ENCODE results near the gene CREB3L2. TPM values are rescaled to one million over a fixed set of nuclear protein-coding genes. Genes with fewer than 3 reads are reported as not detected.

CREB3L2 gene
- total RNA-seq, 1 donor from 2014 or later: 29.5 TPM

GRCh38 chr7:137877027-137877675 is 124.7 kb downstream of the CREB3L2 start:
- no peak for DNase-seq (ENCODE audit: low read depth in 2 of 2)

GRCh38 chr7:137875746-137876145 is 126.1 kb downstream of the CREB3L2 start:
- DNase-seq (ENCODE audit: low read depth in 2 of 2): no peak

GRCh38 chr7:137873979-137874777 is 127.7 kb downstream of the CREB3L2 start:
- peak in 1 of 2 donors; percentile 73 for DNase-seq (ENCODE audit: low read depth in 2 of 2)

- peak in 1 of 2 donors; percentile 11 for DNase-seq (ENCODE audit: low read depth in 2 of 2)
Observed at GRCh38 chr7:137873524-137873923, 128.4 kb downstream of the CREB3L2 start.

- DNase-seq (ENCODE audit: low read depth in 2 of 2): no peak
Observed at GRCh38 chr7:137871170-137871915, 130.5 kb downstream of the CREB3L2 start.

- DNase-seq (ENCODE audit: low read depth in 2 of 2): no peak
Observed at GRCh38 chr7:137870684-137871083, 131.2 kb downstream of the CREB3L2 start.

- DNase-seq (ENCODE audit: low read depth in 2 of 2): no peak
Observed at GRCh38 chr7:137870078-137870477, 131.8 kb downstream of the CREB3L2 start.

- no peak for DNase-seq (ENCODE audit: low read depth in 2 of 2)
Observed at GRCh38 chr7:137869260-137869659, 132.6 kb downstream of the CREB3L2 start.

- DNase-seq (ENCODE audit: low read depth in 2 of 2): no peak
Observed at GRCh38 chr7:137867289-137867688, 134.6 kb downstream of the CREB3L2 start.

GRCh38 chr7:137865764-137866163 is 136.1 kb downstream of the CREB3L2 start:
- DNase-seq (ENCODE audit: low read depth in 2 of 2): no peak

- no peak for DNase-seq (ENCODE audit: low read depth in 2 of 2)
Observed at GRCh38 chr7:137862964-137863363, 138.9 kb downstream of the CREB3L2 start.

- no peak for DNase-seq (ENCODE audit: low read depth in 2 of 2)
Observed at GRCh38 chr7:137862358-137862757, 139.5 kb downstream of the CREB3L2 start.

- DNase-seq (ENCODE audit: low read depth in 2 of 2): no peak
Observed at GRCh38 chr7:137860542-137860941, 141.3 kb downstream of the CREB3L2 start.

- no peak for DNase-seq (ENCODE audit: low read depth in 2 of 2)
Observed at GRCh38 chr7:137853053-137853452, 148.8 kb downstream of the CREB3L2 start.

- DNase-seq (ENCODE audit: low read depth in 2 of 2): no peak
Observed at GRCh38 chr7:137852108-137852507, 149.8 kb downstream of the CREB3L2 start.

- DNase-seq (ENCODE audit: low read depth in 2 of 2): no peak
Observed at GRCh38 chr7:137850972-137851945, 150.6 kb downstream of the CREB3L2 start.

- DNase-seq (ENCODE audit: low read depth in 2 of 2): no peak
Observed at GRCh38 chr7:137850571-137850970, 151.3 kb downstream of the CREB3L2 start.

GRCh38 chr7:137848095-137848494 is 153.8 kb downstream of the CREB3L2 start:
- DNase-seq (ENCODE audit: low read depth in 2 of 2): no peak

GRCh38 chr7:137847568-137848050 is 154.3 kb downstream of the CREB3L2 start:
- peak in 1 of 2 donors; percentile 7 for DNase-seq (ENCODE audit: low read depth in 2 of 2)

- peak in 1 of 2 donors; percentile 7 for DNase-seq (ENCODE audit: low read depth in 2 of 2)
Observed at GRCh38 chr7:137846827-137847567, 154.9 kb downstream of the CREB3L2 start, which contains the start of gene DGKI. TSS of gene DGKI (minus strand) at chr7:137846974.
